HL-60 (cell line): ENCODE data around the gene SLC25A21.
"Not testable (repeated sequence)": the region's sequence is repeated elsewhere in the genome, so short reads cannot be mapped to it uniquely, and the experiment has no call there.

Source experiments
- CTCF ChIP-seq: IDR thresholded peaks from one replicate; pipeline ENCODE4 v1.5.1; 2011; ENCODE audit warnings: low read length, control low read depth, inconsistent platforms; ENCODE audit not compliant: insufficient read depth
- POLR2AphosphoS5 ChIP-seq: IDR thresholded peaks from 2 replicates; pipeline ENCODE4 v1.6.1; 2012; ENCODE audit warnings: low read depth

- TF ChIP-seq POLR2AphosphoS5, CTCF: not testable (repeated sequence)
Measured at GRCh38 chr14:37187840-37188577, 15.6 kb upstream of the SLC25A21 start.
